ENCODE results near the gene RAB3B. TPM values are rescaled to one million over a fixed set of nuclear protein-coding genes. Genes with fewer than 3 reads are reported as not detected.
A peak's percentile ranks its signal among the peaks of the same experiment; 100 is the strongest.
"Not testable (repeated sequence)": the region's sequence is repeated elsewhere in the genome, so short reads cannot be mapped to it uniquely, and the experiment has no call there.

RAB3B gene
- total RNA-seq: 0.07 and 0.09 TPM in 2 replicates

DNA sequence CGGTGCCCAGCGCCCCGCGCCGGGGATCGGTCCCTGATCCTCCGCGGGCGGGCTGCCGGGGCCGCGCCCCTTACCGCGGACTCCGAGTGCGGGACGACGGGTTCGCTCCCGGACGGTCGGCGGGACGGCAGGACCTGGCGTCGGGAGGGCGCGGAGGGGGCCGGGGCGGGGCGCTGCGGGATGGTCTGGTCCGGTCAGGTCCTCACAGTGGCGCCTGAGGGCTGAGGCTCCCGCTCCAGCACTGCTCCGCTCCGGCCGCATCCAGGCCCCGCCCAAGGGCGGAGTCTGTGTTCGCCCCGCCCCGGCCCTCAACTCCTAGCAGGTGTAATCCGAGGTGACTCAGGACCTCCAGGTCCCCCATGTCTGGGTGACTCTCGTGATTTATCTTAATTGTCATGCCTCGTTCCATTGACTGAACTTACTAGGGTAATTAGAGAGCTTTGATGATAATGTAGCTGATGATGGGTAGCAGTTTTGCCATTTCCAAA, at the start of gene RAB3B:
Gene RAB3B (minus strand): TSS at position 223 of the 488 bp plus-strand sequence. CDS start 13,583 bp downstream, outside the sequence.
- Mint-ChIP-seq H3K27me3 (ENCODE audit: low read depth) (peaks cover 58% of the 10 kb centered on the region), H3K4me3 (ENCODE audit: low read depth) (peak within 1 kb of the TSS; percentile 79)
- intact Hi-C loops (cut with micrococcal nuclease): no loop called here

GRCh38 chr1:52037909-52038308, 47.4 kb upstream of the RAB3B start:
- intact Hi-C loops (cut with micrococcal nuclease): no loop called here
- H3K4me3 Mint-ChIP-seq (ENCODE audit: low read depth): no peak overlapping the region

More for the DNA sequence above, at the start of gene RAB3B:
- Mint-ChIP-seq H3K4me1 (ENCODE audit: low read depth) (peaks cover 7% of the 10 kb centered on the region), H3K36me3 (ENCODE audit: low read depth) (no peaks in the 10 kb centered on the region), H3K27ac (no peak within 1 kb of the TSS), H3K9me3 (no peaks in the 10 kb centered on the region)
- DNase-seq (ENCODE audit: low spot score): peak; percentile 52

GRCh38 chr1:52037402-52037814, 46.9 kb upstream of the RAB3B start:
- Mint-ChIP-seq H3K36me3 (ENCODE audit: low read depth) (peaks cover 37% of the 10 kb centered on the region), H3K9me3 (no peaks in the 10 kb centered on the region), H3K27me3 (ENCODE audit: low read depth) (no peaks in the 10 kb centered on the region), H3K4me3 (ENCODE audit: low read depth) (no peak overlapping the region), H3K27ac (no peak overlapping the region), H3K4me1 (ENCODE audit: low read depth) (peaks cover 9% of the 10 kb centered on the region)
- DNase-seq (ENCODE audit: low spot score): no peak
- intact Hi-C loops (cut with micrococcal nuclease): no loop called here

More at GRCh38 chr1:52037909-52038308, 47.4 kb upstream of the RAB3B start:
- H3K27ac Mint-ChIP-seq: no peak overlapping the region
- H3K4me1 Mint-ChIP-seq (ENCODE audit: low read depth): peaks cover 6% of the 10 kb centered on the region
- no peaks in the 10 kb centered on the region for H3K9me3 Mint-ChIP-seq
- H3K27me3 Mint-ChIP-seq (ENCODE audit: low read depth): no peaks in the 10 kb centered on the region
- DNase-seq (ENCODE audit: low spot score): no peak
- H3K36me3 Mint-ChIP-seq (ENCODE audit: low read depth): peaks cover 32% of the 10 kb centered on the region

DNA sequence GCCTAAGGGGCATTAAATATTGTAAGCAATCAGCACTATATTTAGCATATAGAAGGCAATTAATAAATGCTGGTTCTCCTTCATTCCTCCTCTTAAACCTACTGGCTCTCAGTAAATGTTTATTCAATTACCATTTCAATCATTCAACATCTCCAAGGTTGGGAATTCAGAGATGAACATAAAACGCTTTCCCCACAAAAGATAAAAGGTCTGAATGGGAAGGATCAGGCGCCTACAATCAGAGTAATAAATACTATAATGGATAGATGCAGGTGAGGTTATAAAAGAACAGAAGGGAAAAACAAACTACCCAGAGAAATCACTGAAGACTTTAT, 43.5 kb upstream of the RAB3B start:
- no peaks in the 10 kb centered on the region for H3K27me3 Mint-ChIP-seq (ENCODE audit: low read depth)
- peak overlapping the region; percentile 93 for H3K4me3 Mint-ChIP-seq (ENCODE audit: low read depth)
- DNase-seq (ENCODE audit: low spot score): no peak
- no peaks in the 10 kb centered on the region for H3K9me3 Mint-ChIP-seq
- H3K36me3 Mint-ChIP-seq (ENCODE audit: low read depth): peaks cover 51% of the 10 kb centered on the region
- peak overlapping the region; percentile 90 for H3K27ac Mint-ChIP-seq
- peaks cover 30% of the 10 kb centered on the region for H3K4me1 Mint-ChIP-seq (ENCODE audit: low read depth)
- intact Hi-C loops (cut with micrococcal nuclease): no loop called here

GRCh38 chr1:52033190-52034049, 42.9 kb upstream of the RAB3B start, which contains the start of gene KTI12:
KTI12 (minus strand) TSS chr1:52033810; CDS start chr1:52033761, 49 bp downstream.
- Mint-ChIP-seq H3K4me3 (ENCODE audit: low read depth) (peak within 1 kb of the TSS; percentile 93), H3K9me3 (no peaks in the 10 kb centered on the region), H3K27me3 (ENCODE audit: low read depth) (no peaks in the 10 kb centered on the region), H3K27ac (peak within 1 kb of the TSS; percentile 90), H3K4me1 (ENCODE audit: low read depth) (peaks cover 30% of the 10 kb centered on the region), H3K36me3 (ENCODE audit: low read depth) (peaks cover 50% of the 10 kb centered on the region)
- DNase-seq (ENCODE audit: low spot score): peak; percentile 83
- intact Hi-C loops (cut with micrococcal nuclease): loop anchor here (1.0 kb wide), 1 partner anchor 22 kb away; the partner anchor contains the start of gene TXNDC12

- Mint-ChIP-seq H3K4me1 (ENCODE audit: low read depth) (peaks cover 30% of the 10 kb centered on the region), H3K4me3 (ENCODE audit: low read depth) (peak overlapping the region; percentile 93), H3K27me3 (ENCODE audit: low read depth) (no peaks in the 10 kb centered on the region), H3K27ac (peak overlapping the region; percentile 90), H3K9me3 (no peaks in the 10 kb centered on the region), H3K36me3 (ENCODE audit: low read depth) (peaks cover 50% of the 10 kb centered on the region)
- intact Hi-C loops (cut with micrococcal nuclease): loop anchor here (1.0 kb wide), 1 partner anchor 23 kb away; the partner anchor contains the start of gene TXNDC12
- DNase-seq (ENCODE audit: low spot score): no peak
These were observed 42.3 kb upstream of the RAB3B start for GRCh38 chr1:52032785-52033131.

DNA sequence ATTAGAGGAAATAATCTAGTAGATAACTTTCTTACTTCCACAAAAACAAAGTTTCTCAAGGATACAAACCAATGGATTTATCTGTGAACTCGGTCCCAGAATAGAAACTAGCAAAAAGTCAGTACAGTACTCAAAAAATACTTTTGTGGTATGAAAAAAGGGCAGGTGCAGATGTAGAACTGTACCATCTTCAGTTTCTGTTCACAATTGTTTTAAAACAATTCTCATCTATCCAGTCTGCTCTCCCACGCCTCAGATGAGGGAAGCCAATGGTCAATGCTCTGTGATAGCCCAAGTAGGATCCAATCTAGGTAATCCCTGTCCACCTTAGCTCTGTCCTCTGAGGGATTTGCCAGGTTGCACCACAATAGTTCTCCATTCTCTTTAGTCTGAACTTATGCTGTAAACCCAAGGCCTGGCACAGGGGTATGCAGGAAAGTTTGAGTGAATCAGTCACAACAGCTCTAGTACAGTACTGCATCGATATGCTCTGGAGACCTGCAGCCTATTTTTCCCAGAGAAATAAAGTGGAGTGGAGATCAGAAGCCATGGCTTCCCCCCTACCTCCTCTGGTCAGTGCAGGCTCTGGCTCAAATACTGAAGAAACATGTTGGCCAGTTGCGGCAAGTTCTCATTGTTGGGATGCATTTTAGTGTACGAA, 41.8 kb upstream of the RAB3B start:
- intact Hi-C loops (cut with micrococcal nuclease): no loop called here
- Mint-ChIP-seq H3K9me3 (no peaks in the 10 kb centered on the region), H3K4me3 (ENCODE audit: low read depth) (peak overlapping the region; percentile 93), H3K27ac (peak overlapping the region; percentile 90), H3K27me3 (ENCODE audit: low read depth) (no peaks in the 10 kb centered on the region), H3K4me1 (ENCODE audit: low read depth) (peaks cover 30% of the 10 kb centered on the region), H3K36me3 (ENCODE audit: low read depth) (peaks cover 52% of the 10 kb centered on the region)
- no peak for DNase-seq (ENCODE audit: low spot score)

GRCh38 chr1:52028839-52029238, 38.3 kb upstream of the RAB3B start:
- H3K27me3 Mint-ChIP-seq (ENCODE audit: low read depth); intact Hi-C loops (cut with micrococcal nuclease); H3K4me3 Mint-ChIP-seq (ENCODE audit: low read depth); H3K9me3 Mint-ChIP-seq; H3K27ac Mint-ChIP-seq; DNase-seq (ENCODE audit: low spot score): not testable (repeated sequence)
- Mint-ChIP-seq H3K36me3 (ENCODE audit: low read depth) (peaks cover 66% of the 10 kb centered on the region), H3K4me1 (ENCODE audit: low read depth) (peaks cover 26% of the 10 kb centered on the region)

- peaks cover 24% of the 10 kb centered on the region for H3K4me1 Mint-ChIP-seq (ENCODE audit: low read depth)
- H3K4me3 Mint-ChIP-seq (ENCODE audit: low read depth): no peak overlapping the region
- no peaks in the 10 kb centered on the region for H3K27me3 Mint-ChIP-seq (ENCODE audit: low read depth)
- no peak for DNase-seq (ENCODE audit: low spot score)
- no peaks in the 10 kb centered on the region for H3K9me3 Mint-ChIP-seq
- intact Hi-C loops (cut with micrococcal nuclease): no loop called here
- H3K27ac Mint-ChIP-seq: no peak overlapping the region
- H3K36me3 Mint-ChIP-seq (ENCODE audit: low read depth): peaks cover 66% of the 10 kb centered on the region
These were observed 37.8 kb upstream of the RAB3B start for GRCh38 chr1:52028328-52028727.

GRCh38 chr1:52026278-52026677, 35.8 kb upstream of the RAB3B start:
- H3K36me3 Mint-ChIP-seq (ENCODE audit: low read depth): peaks cover 61% of the 10 kb centered on the region
- no peak overlapping the region for H3K4me3 Mint-ChIP-seq (ENCODE audit: low read depth)
- H3K27me3 Mint-ChIP-seq (ENCODE audit: low read depth): no peaks in the 10 kb centered on the region
- intact Hi-C loops (cut with micrococcal nuclease): no loop called here
- no peaks in the 10 kb centered on the region for H3K9me3 Mint-ChIP-seq
- H3K27ac Mint-ChIP-seq: no peak overlapping the region
- H3K4me1 Mint-ChIP-seq (ENCODE audit: low read depth): peaks cover 10% of the 10 kb centered on the region
- no peak for DNase-seq (ENCODE audit: low spot score)

DNA sequence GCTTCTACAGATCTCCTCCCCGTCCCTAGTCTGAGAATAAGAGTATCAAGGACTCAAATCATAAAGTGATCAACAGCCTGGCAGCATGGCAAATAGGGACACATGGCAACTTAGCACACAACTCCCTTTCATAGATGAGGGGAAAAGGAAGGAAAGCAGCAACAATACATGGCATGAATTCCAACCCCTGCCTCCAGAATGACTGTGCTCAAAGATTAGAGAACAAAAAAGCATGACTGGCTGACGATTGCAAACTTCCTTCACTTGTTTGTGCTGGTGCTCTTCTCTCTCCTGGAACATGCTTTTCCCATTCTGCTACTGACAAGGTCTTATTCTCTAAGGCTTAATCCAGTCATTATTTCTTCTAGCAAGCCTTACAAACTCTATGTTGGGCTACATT, 31.6 kb upstream of the RAB3B start:
- peaks cover 56% of the 10 kb centered on the region for H3K36me3 Mint-ChIP-seq (ENCODE audit: low read depth)
- H3K27me3 Mint-ChIP-seq (ENCODE audit: low read depth): no peaks in the 10 kb centered on the region
- intact Hi-C loops (cut with micrococcal nuclease): no loop called here
- H3K4me3 Mint-ChIP-seq (ENCODE audit: low read depth): no peak overlapping the region
- H3K9me3 Mint-ChIP-seq: no peaks in the 10 kb centered on the region
- no peaks in the 10 kb centered on the region for H3K4me1 Mint-ChIP-seq (ENCODE audit: low read depth)
- H3K27ac Mint-ChIP-seq: no peak overlapping the region
- no peak for DNase-seq (ENCODE audit: low spot score)

- no peak overlapping the region for H3K27ac Mint-ChIP-seq
- no peaks in the 10 kb centered on the region for H3K4me1 Mint-ChIP-seq (ENCODE audit: low read depth)
- no peaks in the 10 kb centered on the region for H3K36me3 Mint-ChIP-seq (ENCODE audit: low read depth)
- intact Hi-C loops (cut with micrococcal nuclease): no loop called here
- peaks cover 23% of the 10 kb centered on the region for H3K27me3 Mint-ChIP-seq (ENCODE audit: low read depth)
- H3K9me3 Mint-ChIP-seq: no peaks in the 10 kb centered on the region
- no peak overlapping the region for H3K4me3 Mint-ChIP-seq (ENCODE audit: low read depth)
- DNase-seq (ENCODE audit: low spot score): no peak
These were observed 17.7 kb upstream of the RAB3B start for GRCh38 chr1:52008071-52008809.
